ENCODE results near the gene NKX3-2. TPM values are rescaled to one million over a fixed set of nuclear protein-coding genes. Genes with fewer than 3 reads are reported as not detected.

The NKX3-2 gene
- total and polyA plus RNA-seq, 10 of the 15 experiments (the other 5 are each of a cell fraction or from before 2014, with no cell fraction given), result not detected

DNA sequence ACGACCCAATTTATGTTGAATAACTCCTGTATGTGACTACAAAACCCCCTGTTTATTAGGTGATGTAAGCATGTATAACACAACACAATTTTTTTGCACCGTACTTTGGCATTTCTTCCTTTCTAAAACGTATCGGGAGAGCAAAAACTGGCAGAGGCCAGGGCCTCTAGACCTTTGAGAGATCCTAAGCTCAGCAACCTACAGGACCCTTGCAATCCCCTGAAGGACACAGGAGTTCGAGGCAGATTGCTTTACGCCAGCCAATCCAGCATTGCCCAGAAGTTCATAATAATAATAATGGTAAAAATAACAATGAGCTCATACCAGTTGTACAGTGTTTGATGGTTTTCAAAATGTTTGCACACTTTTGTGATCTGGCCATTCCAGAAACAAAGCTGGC, 7.7 kb downstream of the NKX3-2 start:
- Histone ChIP-seq H3K27ac (ENCODE audit: control insufficient read depth, insufficient read depth) (no peak overlapping the region), H3K9me3 (replicated peaks; ENCODE audit: control insufficient read depth, insufficient read depth, low read length) (no peaks in the 10 kb centered on the region; the same call in 1 of the 3 replicates), H3K36me3 (ENCODE audit: control insufficient read depth in 2 of 2, insufficient read depth in 2 of 2, low read length in 1 of 2) (no peaks in the 10 kb centered on the region), H4K20me1 (ENCODE audit: control insufficient read depth, insufficient read depth) (no peaks in the 10 kb centered on the region), H3K27me3 (replicated peaks in 1 of 2; ENCODE audit: control insufficient read depth in 2 of 2, insufficient read depth in 2 of 2, low read length in 1 of 2) (peaks cover 21 to 43% of the 10 kb centered on the region in 2 experiments), H3K4me1 (ENCODE audit: control insufficient read depth, insufficient read depth, low read length) (no peaks in the 10 kb centered on the region), H3K4me3 (no peak overlapping the region), H3K79me2 (ENCODE audit: control insufficient read depth, insufficient read depth, low read length) (no peaks in the 10 kb centered on the region), H2AFZ (ENCODE audit: control insufficient read depth, low read depth, low read length) (no peak overlapping the region), H3K4me2 (ENCODE audit: control insufficient read depth, insufficient read depth) (no peak overlapping the region), H3K9ac (ENCODE audit: control insufficient read depth, insufficient read depth, low read length) (no peak overlapping the region)
- POLR2A ChIA-PET, result no interaction called here
- SMC1A ChIA-PET (ENCODE audit: uncharacterized antibody, unreplicated experiment), result no interaction called here
- ATAC-seq, result no peak
- intact Hi-C loops (cut with micrococcal nuclease; ENCODE audit: unreplicated experiment) (no loop called here), in situ Hi-C loops (cut with MboI) (loop anchor here (25.0 kb wide), 1 partner anchor 1774 kb away; no protein-coding TSS in a partner anchor)
- RAD21 ChIA-PET (ENCODE audit: unreplicated experiment), result no interaction called here
- FAIRE-seq, result no peak
- TF ChIP-seq KLF5 (IDR thresholded peaks at IDR 0.05; ENCODE audit: partially characterized antibody) (no peak), ZNF687 (IDR thresholded peaks at IDR 0.05) (no peak), EED (IDR thresholded peaks at IDR 0.05; ENCODE audit: low read depth) (no peak), RUNX3 (IDR thresholded peaks at IDR 0.05; ENCODE audit: low read length) (no peak), CHD2 (IDR thresholded peaks at IDR 0.05; ENCODE audit: borderline replicate concordance, low read depth, low read length) (no peak), CHD1 (IDR thresholded peaks at IDR 0.05; ENCODE audit: low read depth, low read length) (no peak), MAX (IDR thresholded peaks at IDR 0.05; ENCODE audit: low read depth, low read length) (no peak), TCF3 (IDR thresholded peaks at IDR 0.05; ENCODE audit: borderline replicate concordance, insufficient read depth, low read depth, low read length) (no peak), NFYB (IDR thresholded peaks at IDR 0.05; ENCODE audit: insufficient read depth, low read depth, low read length) (no peak), POLR2A (IDR thresholded peaks at IDR 0.05; ENCODE audit: low read depth, low read length) (no peak), PAX8 (IDR thresholded peaks at IDR 0.05) (no peak), ASH2L (IDR thresholded peaks at IDR 0.05; ENCODE audit: borderline replicate concordance, low read depth) (no peak), CBX3 (IDR thresholded peaks at IDR 0.05; ENCODE audit: borderline replicate concordance, low read depth) (no peak), ZNF207 (IDR thresholded peaks at IDR 0.05; ENCODE audit: borderline replicate concordance) (no peak), NR2C2 (IDR thresholded peaks at IDR 0.05; ENCODE audit: borderline replicate concordance, control insufficient read depth, insufficient read length, low read depth) (no peak), ZNF622 (IDR thresholded peaks at IDR 0.05) (no peak), IRF5 (IDR thresholded peaks at IDR 0.05; ENCODE audit: borderline replicate concordance) (no peak), RAD51 (IDR thresholded peaks at IDR 0.05) (no peak), SUZ12 (IDR thresholded peaks at IDR 0.05; ENCODE audit: unreplicated experiment) (no peak)
- 24% methylated on average over 6 of the region's 6 CpGs for WGBS (ENCODE audit: insufficient coverage, insufficient replicate concordance, low lambda C conversion rate, missing lambda C conversion rate)
- no TSS peak for BruUV-seq (replicated peaks)
- DNase-seq (ENCODE audit: low read depth, low spot score), result no peak
- CTCF ChIA-PET, result no interaction called here
